GM04503 (cell line): ENCODE measurements around the gene EPN1.

ENCODE experiments used
- DNase-seq: peaks from one replicate; pipeline ENCODE4 v3.0.0-alpha.2; 2012; ENCODE audit warnings: low read depth

EPN1 gene

GRCh38 chr19:55679343-55680257, 4.6 kb downstream of the EPN1 start:
- DNase-seq: no peak

- no peak for DNase-seq
Observed at GRCh38 chr19:55680339-55681130, 5.5 kb downstream of the EPN1 start.

GRCh38 chr19:55681131-55682092, 6.4 kb downstream of the EPN1 start:
- no peak for DNase-seq

GRCh38 chr19:55683449-55684261, 8.6 kb downstream of the EPN1 start:
- DNase-seq: no peak

GRCh38 chr19:55684946-55685681, 10.1 kb downstream of the EPN1 start:
- DNase-seq: no peak

GRCh38 chr19:55685776-55686175, 10.8 kb downstream of the EPN1 start:
- no peak for DNase-seq

- DNase-seq: no peak
Observed at GRCh38 chr19:55686311-55687050, 11.5 kb downstream of the EPN1 start.

GRCh38 chr19:55687281-55688201, 12.5 kb downstream of the EPN1 start:
- DNase-seq: no peak

- DNase-seq: no peak
Observed at GRCh38 chr19:55688422-55689218, 13.6 kb downstream of the EPN1 start.

- DNase-seq: no peak
Observed at GRCh38 chr19:55689411-55690108, 14.5 kb downstream of the EPN1 start.

- DNase-seq: no peak
Observed at GRCh38 chr19:55690109-55690768, 15.2 kb downstream of the EPN1 start.

GRCh38 chr19:55690769-55691545, 15.9 kb downstream of the EPN1 start:
- DNase-seq: no peak

- no peak for DNase-seq
Observed at GRCh38 chr19:55691561-55692481, 16.8 kb downstream of the EPN1 start.

- no peak for DNase-seq
Observed at GRCh38 chr19:55692681-55693081, 17.7 kb downstream of the EPN1 start.
